ENCODE data around the gene CPSF4L.

DNA sequence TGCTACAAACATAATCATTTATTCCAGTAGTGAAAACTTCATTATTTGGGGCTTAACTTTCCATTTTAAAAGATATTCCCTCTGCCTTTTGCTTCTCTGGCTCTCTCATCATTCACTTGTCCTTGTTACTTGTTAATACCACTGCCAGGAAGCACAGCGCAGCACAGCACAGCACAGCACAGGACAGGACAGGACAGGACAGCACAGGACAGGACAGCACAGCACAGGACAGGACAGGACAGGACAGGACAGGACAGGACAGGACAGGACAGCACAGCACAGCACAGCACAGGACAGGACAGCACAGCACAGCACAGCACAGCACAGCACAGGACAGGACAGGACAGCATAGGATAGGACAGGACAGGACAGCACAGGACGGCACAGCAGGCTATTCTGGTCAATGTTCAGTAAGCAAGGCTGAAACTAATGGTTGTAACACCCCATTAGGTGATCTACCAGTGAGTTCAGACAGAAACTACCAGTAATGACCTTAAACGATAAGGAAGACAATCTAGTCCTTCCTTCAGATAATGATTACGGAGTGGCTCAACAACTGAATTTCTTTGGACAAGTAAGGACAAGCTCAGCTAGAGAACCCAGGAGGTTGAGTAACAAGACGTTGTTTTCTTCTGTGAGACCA is 36.9 kb downstream of the CPSF4L start:
- TF ChIP-seq, protein P1, sequence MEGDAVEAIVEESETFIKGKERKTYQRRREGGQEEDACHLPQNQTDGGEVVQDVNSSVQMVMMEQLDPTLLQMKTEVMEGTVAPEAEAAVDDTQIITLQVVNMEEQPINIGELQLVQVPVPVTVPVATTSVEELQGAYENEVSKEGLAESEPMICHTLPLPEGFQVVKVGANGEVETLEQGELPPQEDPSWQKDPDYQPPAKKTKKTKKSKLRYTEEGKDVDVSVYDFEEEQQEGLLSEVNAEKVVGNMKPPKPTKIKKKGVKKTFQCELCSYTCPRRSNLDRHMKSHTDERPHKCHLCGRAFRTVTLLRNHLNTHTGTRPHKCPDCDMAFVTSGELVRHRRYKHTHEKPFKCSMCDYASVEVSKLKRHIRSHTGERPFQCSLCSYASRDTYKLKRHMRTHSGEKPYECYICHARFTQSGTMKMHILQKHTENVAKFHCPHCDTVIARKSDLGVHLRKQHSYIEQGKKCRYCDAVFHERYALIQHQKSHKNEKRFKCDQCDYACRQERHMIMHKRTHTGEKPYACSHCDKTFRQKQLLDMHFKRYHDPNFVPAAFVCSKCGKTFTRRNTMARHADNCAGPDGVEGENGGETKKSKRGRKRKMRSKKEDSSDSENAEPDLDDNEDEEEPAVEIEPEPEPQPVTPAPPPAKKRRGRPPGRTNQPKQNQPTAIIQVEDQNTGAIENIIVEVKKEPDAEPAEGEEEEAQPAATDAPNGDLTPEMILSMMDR (conservative IDR thresholded peaks at IDR 0.05 in 1 of 2, IDR thresholded peaks at IDR 0.05 in 1 of 2; ENCODE audit: extremely low read depth in 1 of 2, insufficient read depth in 1 of 2, low read depth in 1 of 2, low read length in 2 of 2): no peak
- TF ChIP-seq EZH2 (IDR thresholded peaks at IDR 0.05; ENCODE audit: borderline replicate concordance, low read length): no peak

All from mammary epithelial cell (primary cell).